OCI-LY7 (cell line): Measurements from ENCODE around the gene SLC10A3.

Source experiments
- CTCF ChIP-seq: fragments of 200-600 bp; sonication (generic); conservative IDR thresholded peaks from 2 replicates; pipeline ENCODE4 v1.5.1; 2014; ENCODE audit warnings: mild to moderate bottlenecking, antibody characterized with exemption, low read length, moderate library complexity, mixed read lengths
- EZH2phosphoT487 ChIP-seq: fragments of 200-600 bp; sonication (generic); IDR thresholded peaks from 2 replicates; pipeline ENCODE4 v1.6.1; 2018; ENCODE audit warnings: low read depth, borderline replicate concordance, mild to moderate bottlenecking, mixed run types, antibody characterized with exemption, low read length, moderate library complexity, mixed read lengths

- TF ChIP-seq EZH2phosphoT487 = no peak
- TF ChIP-seq CTCF = no peak
Observed at GRCh38 chrX:154452823-154453222, 37.6 kb downstream of the SLC10A3 start.
